Fibroblast of mammary gland (primary cell): ENCODE results near the gene CRYZ.
"Not testable (repeated sequence)": the region's sequence is repeated elsewhere in the genome, so short reads cannot be mapped to it uniquely, and the experiment has no call there.

Experiments
- DNase-seq: peaks from one replicate; pipeline ENCODE4 v3.0.0-alpha.2; 2010; ENCODE audit warnings: low read depth
- H3K4me3 ChIP-seq: 2 replicates; pipeline ENCODE4 v1.5.1; 2011; ENCODE audit warnings: low read depth, mild to moderate bottlenecking, low read length, moderate library complexity; ENCODE audit not compliant: control insufficient read depth
- TF ChIP-seq, protein P1 (sequence below): conservative IDR thresholded peaks from 2 replicates; pipeline ENCODE4 v1.5.1; 2011; ENCODE audit warnings: low read depth, low read length, inconsistent platforms; ENCODE audit not compliant: control insufficient read depth, insufficient read depth

CRYZ gene

GRCh38 chr1:74772945-74773344 is 40.1 kb upstream of the CRYZ start:
- no peak overlapping the region for H3K4me3 ChIP-seq
- TF ChIP-seq, protein P1, sequence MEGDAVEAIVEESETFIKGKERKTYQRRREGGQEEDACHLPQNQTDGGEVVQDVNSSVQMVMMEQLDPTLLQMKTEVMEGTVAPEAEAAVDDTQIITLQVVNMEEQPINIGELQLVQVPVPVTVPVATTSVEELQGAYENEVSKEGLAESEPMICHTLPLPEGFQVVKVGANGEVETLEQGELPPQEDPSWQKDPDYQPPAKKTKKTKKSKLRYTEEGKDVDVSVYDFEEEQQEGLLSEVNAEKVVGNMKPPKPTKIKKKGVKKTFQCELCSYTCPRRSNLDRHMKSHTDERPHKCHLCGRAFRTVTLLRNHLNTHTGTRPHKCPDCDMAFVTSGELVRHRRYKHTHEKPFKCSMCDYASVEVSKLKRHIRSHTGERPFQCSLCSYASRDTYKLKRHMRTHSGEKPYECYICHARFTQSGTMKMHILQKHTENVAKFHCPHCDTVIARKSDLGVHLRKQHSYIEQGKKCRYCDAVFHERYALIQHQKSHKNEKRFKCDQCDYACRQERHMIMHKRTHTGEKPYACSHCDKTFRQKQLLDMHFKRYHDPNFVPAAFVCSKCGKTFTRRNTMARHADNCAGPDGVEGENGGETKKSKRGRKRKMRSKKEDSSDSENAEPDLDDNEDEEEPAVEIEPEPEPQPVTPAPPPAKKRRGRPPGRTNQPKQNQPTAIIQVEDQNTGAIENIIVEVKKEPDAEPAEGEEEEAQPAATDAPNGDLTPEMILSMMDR, result no peak
- peak; percentile 11 for DNase-seq

DNA sequence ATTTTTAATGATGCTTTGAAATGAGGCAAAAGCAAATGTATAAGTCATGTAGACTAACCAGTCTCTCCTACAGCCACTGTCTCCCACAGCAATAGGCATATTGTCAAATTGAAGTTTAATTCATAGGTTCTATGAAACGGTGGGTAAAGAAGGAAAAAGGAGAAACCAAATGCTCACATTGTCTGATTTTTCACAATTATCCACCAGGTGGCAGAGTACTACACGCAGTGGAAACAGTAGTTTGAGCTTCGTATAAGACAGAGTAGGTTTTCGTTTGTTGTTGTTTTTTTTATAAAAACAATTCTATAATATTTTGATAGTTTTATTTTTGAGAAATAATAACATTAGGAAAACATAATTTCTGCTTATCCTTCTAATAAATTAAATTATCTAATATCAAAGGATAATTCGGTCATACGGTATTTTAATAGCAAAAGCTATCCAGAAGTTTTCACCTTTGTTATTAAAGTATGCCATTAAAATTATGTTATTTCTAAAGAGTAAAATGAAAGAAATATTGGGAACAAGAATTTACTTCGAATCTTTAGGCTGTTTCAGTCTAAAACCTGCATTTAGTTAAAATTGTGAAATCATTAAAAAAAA is 39.2 kb upstream of the CRYZ start:
- peak; percentile 57 for DNase-seq
- no peak overlapping the region for H3K4me3 ChIP-seq
- TF ChIP-seq, protein P1, result peak; percentile 85

- DNase-seq, result peak; percentile 55
- H3K4me3 ChIP-seq, result no peak overlapping the region
- TF ChIP-seq, protein P1, result peak; percentile 46
These were observed 34.6 kb upstream of the CRYZ start for GRCh38 chr1:74767490-74767889.

DNA sequence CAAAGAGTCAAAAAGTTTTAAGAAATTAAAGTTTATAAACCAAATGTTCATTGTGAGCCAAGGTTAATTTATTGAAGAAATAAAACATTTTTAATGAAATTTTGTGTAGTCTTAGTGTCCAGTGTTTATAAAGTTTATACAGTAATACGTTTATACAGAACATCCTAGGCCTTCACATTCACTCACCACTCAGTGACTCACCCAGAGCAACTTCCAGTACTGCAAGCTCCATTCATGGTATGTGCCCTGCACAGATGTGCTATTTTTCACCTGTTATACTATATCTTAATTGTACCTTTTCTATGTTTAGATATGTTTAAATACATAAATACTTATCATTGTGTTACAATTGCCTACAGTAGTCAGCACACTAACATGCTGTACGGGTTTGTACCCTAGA is 33.7 kb upstream of the CRYZ start:
- TF ChIP-seq, protein P1, result no peak
- H3K4me3 ChIP-seq, result no peak overlapping the region
- peak; percentile 14 for DNase-seq

- TF ChIP-seq, protein P1, result no peak
- peak; percentile 12 for DNase-seq
- H3K4me3 ChIP-seq, result no peak overlapping the region
These were observed 31.0 kb upstream of the CRYZ start for GRCh38 chr1:74763807-74764206.

- not testable (repeated sequence) for DNase-seq, H3K4me3 ChIP-seq
These were observed 23.8 kb upstream of the CRYZ start for GRCh38 chr1:74756650-74757049.

DNA sequence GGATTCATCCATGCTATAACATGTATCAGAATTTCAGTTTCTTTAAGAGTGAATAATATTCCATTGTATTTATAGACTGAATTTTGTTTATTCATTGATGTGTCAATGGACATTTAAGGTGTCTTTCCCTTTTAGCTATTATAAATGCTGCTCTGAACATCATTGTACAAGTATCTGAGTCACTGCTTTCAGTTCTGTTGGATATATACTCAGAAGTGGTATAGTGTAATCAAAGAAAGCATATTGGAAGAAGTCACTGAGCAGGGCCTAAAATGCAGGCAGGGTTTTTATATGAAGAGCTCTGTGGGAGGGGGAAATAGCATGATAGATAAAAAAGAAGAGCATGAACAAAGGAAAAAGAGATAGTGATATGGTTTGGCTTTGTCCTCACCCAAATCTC is 22.6 kb upstream of the CRYZ start:
- H3K4me3 ChIP-seq, result no peak overlapping the region
- TF ChIP-seq, protein P1, result no peak
- DNase-seq, result no peak
